Epithelial cell of esophagus (primary cell): ENCODE measurements around the gene DISP3.
A peak's percentile ranks its signal among the peaks of the same experiment; 100 is the strongest.

Source experiments
- DNase-seq: peaks from one replicate; pipeline ENCODE4 v3.0.0; 2010; ENCODE audit warnings: low read depth
- H3K4me3 ChIP-seq: 2 replicates; pipeline ENCODE4 v1.5.1; 2011; ENCODE audit warnings: mild to moderate bottlenecking, low read length, control low read depth
- TF ChIP-seq, protein P1 (sequence below): IDR thresholded peaks from 2 replicates; pipeline ENCODE4 v1.5.1; 2011; ENCODE audit warnings: low read depth, mild to moderate bottlenecking, low read length, control low read depth, inconsistent platforms; ENCODE audit not compliant: insufficient read depth; ENCODE audit errors: missing control alignments

The DISP3 gene

DNA sequence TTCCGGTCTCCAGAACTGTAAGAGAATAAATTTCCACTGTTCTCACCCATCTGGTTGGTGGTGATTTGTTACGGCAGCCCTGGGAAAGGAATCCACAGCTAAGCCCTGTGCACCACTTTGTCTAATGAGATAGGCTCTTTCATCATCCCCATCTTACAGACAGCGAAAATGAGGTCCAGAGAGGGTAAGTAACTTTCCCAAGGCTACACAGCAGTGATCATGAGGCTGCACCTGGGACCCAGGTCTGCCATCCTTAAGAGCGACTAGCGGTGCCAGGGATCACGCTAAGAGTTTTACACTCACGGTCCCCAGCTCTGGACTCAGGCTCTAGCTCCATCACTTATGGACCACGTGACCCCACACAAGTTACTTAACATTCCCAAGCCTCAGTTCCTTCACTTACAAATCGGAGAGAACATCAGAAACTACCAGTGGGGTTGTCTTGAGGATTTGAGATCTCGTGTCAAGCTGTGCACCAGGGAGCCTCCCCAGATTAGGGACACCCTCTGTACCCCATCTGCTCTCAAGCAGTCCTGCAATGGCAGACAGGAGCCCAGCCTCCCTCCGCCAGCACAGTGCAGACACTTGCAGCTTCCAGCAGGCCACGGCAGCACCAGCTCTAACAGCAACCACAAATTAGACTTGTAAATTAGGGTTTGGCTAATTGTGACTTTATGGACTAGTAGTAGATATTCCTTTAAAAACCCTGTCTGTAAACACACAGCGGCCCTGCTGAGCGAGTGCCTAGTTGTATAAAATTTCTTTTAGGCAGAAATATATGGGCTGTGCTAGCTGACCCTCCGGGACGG lies 87.3 kb downstream of the DISP3 start:
- H3K4me3 ChIP-seq = no peak overlapping the region
- no peak for DNase-seq
- TF ChIP-seq, protein P1, sequence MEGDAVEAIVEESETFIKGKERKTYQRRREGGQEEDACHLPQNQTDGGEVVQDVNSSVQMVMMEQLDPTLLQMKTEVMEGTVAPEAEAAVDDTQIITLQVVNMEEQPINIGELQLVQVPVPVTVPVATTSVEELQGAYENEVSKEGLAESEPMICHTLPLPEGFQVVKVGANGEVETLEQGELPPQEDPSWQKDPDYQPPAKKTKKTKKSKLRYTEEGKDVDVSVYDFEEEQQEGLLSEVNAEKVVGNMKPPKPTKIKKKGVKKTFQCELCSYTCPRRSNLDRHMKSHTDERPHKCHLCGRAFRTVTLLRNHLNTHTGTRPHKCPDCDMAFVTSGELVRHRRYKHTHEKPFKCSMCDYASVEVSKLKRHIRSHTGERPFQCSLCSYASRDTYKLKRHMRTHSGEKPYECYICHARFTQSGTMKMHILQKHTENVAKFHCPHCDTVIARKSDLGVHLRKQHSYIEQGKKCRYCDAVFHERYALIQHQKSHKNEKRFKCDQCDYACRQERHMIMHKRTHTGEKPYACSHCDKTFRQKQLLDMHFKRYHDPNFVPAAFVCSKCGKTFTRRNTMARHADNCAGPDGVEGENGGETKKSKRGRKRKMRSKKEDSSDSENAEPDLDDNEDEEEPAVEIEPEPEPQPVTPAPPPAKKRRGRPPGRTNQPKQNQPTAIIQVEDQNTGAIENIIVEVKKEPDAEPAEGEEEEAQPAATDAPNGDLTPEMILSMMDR = no peak

- peak; percentile 9 for DNase-seq
- TF ChIP-seq, protein P1 = no peak
- no peak overlapping the region for H3K4me3 ChIP-seq
These were observed 88.5 kb downstream of the DISP3 start for GRCh38 chr1:11567244-11568065.

DNA sequence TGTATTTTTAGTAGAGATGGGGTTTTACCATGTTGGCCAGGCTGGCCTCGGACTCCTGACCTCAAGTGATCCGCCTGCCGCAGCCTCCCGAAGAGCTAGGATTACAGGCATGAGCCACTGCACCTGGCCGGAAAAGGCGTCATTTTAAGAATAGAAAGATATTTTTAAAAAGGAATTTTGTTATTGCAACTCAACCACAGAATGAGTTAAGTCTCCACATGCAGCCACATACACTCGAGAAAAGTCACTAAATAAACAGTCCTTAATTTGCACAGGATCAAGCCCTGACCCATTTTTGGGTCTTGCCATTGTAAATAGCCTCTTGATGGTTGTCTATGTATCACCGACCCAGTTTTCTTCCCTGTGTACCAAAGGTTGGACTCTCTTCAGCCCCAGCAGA lies 89.7 kb downstream of the DISP3 start:
- DNase-seq = peak; percentile 73
- H3K4me3 ChIP-seq = no peak overlapping the region
- TF ChIP-seq, protein P1 = no peak

DNA sequence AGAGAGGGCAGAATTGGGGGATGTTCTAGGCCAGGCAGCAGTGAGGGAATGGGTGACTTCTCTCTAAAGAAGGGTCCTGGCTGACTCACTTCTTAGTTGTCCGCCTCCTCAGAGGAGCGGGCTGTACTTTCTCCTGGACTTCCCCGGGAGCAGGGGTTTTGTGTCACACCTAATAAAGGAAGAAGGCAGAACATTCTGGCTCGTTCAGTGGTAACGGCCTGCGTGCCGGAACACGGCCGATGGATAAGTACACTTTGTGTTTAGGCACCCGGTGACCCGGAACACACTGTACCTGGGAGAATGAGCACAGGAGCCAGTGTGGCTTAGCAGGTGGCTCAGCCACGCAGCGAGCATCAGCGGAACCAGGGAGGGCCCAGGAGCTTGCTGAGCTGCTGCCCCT lies 90.6 kb downstream of the DISP3 start:
- no peak overlapping the region for H3K4me3 ChIP-seq
- peak; percentile 77 for DNase-seq
- TF ChIP-seq, protein P1 = no peak

GRCh38 chr1:11569954-11570353 lies 91.0 kb downstream of the DISP3 start:
- no peak for DNase-seq
- TF ChIP-seq, protein P1 = no peak
- H3K4me3 ChIP-seq = no peak overlapping the region

- DNase-seq = no peak
These were observed 91.9 kb downstream of the DISP3 start for GRCh38 chr1:11570821-11571380.

More at GRCh38 chr1:11570821-11571380, 91.9 kb downstream of the DISP3 start:
- no peak overlapping the region for H3K4me3 ChIP-seq
- TF ChIP-seq, protein P1 = no peak
